Measurements from ENCODE around the gene FSTL3.

The FSTL3 gene

DNA sequence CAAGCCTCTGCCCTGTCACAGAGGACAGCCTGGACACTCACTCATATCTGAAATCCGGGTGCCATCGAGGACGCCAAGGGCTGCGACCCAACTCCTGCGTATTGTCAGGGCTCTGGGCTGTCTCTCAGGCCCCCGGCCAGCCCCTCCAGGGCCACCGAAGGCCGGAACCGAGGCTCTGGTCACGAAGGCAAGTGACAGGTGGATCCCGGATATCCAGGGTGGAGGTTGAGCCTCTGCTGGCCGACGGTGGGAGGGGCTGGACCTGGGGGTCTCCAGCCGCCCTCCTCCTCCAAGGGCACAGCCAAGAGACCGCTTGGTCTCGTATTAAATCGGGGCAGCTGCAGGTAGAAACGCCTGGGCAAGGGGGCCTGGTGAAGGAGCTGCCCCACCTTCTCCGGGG lies 18.6 kb upstream of the FSTL3 start:
- H3K27me3 ChIP-seq (ENCODE audit: control insufficient read depth in 1 of 2, insufficient read depth in 2 of 2, low read length in 2 of 2), result no peaks in the 10 kb centered on the region
- no peak overlapping the region for H3K27ac ChIP-seq (ENCODE audit: low read depth, low read length)
- H3K4me1 ChIP-seq (ENCODE audit: insufficient read depth, low read length), result peaks cover 25% of the 10 kb centered on the region
- peaks cover 12% of the 10 kb centered on the region for H3K36me3 ChIP-seq (ENCODE audit: insufficient read depth, low read length)
- no peak overlapping the region for H3K4me3 ChIP-seq (ENCODE audit: low read depth in 1 of 2, low read length in 2 of 2)
- H3K9me3 ChIP-seq (ENCODE audit: low read length), result no peaks in the 10 kb centered on the region
- H3K9ac ChIP-seq (ENCODE audit: low read length), result no peak overlapping the region

DNA sequence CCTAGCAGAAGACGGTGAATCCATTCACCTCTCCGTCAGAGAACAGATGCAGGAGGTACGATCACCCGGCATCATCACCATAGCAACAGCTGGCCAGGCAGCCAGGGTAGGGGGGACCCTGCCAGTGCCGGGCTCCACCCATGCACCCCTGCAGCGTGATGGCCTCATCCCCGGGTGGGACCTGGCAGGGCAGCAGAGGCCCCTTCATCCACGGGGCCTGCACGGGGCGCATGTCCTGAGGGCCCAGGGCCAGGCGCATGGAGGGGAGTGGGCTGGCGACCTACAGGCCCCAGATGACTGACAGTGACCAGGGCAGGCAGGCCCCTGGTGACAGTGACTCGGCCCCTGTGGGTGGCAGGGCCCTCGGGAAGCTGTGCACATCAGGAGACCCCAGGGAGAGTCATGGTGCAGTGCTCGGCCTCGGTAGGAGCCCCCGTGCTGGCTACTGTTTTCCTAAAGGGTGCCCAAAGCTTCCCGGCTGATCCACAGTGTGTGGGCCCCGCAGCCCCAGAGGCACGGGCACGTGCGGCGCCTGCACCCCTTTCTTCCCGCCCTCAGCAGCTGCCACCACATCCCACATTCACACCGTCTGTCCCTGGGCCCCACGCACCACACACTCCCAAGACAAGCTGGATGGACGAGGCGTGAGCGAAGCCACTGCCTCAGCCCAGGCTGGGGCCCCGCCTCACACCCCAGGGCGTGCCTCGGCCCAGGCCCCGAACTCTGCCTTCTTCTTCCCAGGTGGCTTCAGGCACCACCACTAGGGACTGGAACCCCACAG lies 17.9 kb upstream of the FSTL3 start:
- H3K9me3 ChIP-seq (ENCODE audit: low read length), result no peaks in the 10 kb centered on the region
- H3K36me3 ChIP-seq (ENCODE audit: insufficient read depth, low read length), result peaks cover 7% of the 10 kb centered on the region
- H3K27me3 ChIP-seq (ENCODE audit: control insufficient read depth in 1 of 2, insufficient read depth in 2 of 2, low read length in 2 of 2), result no peaks in the 10 kb centered on the region
- H3K4me3 ChIP-seq (ENCODE audit: low read depth in 1 of 2, low read length in 2 of 2), result no peak overlapping the region
- H3K4me1 ChIP-seq (ENCODE audit: insufficient read depth, low read length), result peaks cover 25% of the 10 kb centered on the region
- H3K9ac ChIP-seq (ENCODE audit: low read length), result no peak overlapping the region
- no peak overlapping the region for H3K27ac ChIP-seq (ENCODE audit: low read depth, low read length)

DNA sequence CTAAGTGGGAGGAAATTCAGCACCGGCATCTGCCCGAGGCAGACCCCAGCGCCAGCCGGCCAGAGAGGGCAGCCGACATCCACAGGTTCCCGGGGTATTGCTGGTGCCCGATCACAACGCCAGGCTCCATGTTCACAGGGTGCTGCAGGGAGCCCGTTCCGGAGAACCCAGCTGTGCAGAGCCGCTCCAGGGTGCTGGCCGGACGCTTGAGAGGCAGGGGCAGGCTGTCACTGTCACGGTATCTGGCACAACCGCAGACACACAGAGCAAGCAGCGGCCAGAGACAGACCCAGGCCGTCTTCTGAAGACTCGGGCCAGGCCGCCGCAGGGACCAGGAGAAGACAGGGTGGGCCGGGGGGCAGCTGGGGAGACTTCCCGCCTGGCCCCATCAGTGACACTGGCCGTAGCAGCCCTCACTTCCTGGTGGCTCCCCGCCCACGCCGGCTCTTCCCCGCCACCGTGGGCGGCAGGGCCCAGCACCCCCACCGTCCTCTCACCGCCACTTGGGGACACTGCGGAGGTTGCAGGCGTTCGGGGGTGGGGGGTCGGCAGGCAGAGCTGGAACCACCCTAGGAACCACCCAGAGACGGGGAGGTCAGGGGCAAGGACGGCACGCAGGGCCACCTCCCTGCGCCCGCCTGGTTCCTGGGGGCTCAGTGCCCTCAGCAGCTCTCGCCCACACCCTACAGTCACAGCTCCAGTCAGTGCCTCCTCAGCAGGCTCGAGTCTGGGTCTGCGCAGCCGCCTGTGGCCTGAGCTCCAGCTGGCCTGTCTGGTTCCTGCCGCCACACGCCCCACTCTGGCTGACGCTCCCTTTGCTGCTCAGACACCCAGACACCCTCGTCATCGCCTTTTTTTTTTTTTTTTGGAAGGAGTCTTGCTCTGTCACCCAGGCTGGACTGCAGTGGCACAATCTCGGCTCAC lies 17.0 kb upstream of the FSTL3 start:
- H3K4me1 ChIP-seq (ENCODE audit: insufficient read depth, low read length), result peaks cover 31% of the 10 kb centered on the region
- H3K36me3 ChIP-seq (ENCODE audit: insufficient read depth, low read length), result no peaks in the 10 kb centered on the region
- no peak overlapping the region for H3K9ac ChIP-seq (ENCODE audit: low read length)
- H3K9me3 ChIP-seq (ENCODE audit: low read length), result no peaks in the 10 kb centered on the region
- H3K4me3 ChIP-seq (ENCODE audit: low read depth in 1 of 2, low read length in 2 of 2), result no peak overlapping the region
- H3K27ac ChIP-seq (ENCODE audit: low read depth, low read length), result no peak overlapping the region
- no peaks in the 10 kb centered on the region for H3K27me3 ChIP-seq (ENCODE audit: control insufficient read depth in 1 of 2, insufficient read depth in 2 of 2, low read length in 2 of 2)

DNA sequence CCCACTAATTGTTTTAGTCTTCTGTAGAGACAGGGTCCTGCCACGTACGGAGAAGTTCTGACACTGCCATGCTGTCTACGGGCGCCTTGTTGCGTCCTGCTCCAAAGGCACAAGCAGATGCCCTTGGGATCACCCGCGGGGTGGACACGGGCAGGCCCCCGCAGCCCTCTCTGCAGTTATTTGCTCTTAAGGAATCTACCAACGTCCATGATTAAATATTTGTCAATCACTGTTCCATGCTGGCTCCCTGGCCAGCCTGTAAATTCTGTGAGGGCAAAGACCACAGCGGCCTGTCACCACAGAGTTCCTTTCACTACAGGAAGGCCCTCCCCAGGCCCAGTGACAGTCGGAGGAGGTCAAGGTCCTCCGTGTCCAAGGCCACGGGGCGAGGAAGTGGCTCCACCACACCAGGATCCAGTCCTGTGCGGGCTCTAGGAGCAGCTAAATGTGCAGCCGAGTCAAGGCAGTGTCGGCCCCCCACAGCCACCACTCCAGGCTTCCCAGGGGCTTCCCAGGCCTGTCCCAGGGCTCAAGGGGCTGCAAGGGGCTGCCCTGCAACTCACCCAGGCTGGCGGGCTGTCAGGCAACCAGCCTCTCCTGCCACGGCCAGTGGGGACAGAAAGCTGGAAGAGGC lies 15.3 kb upstream of the FSTL3 start:
- peak overlapping the region; percentile 84 for H3K27ac ChIP-seq (ENCODE audit: low read depth, low read length)
- peaks cover 42% of the 10 kb centered on the region for H3K4me1 ChIP-seq (ENCODE audit: insufficient read depth, low read length)
- H3K36me3 ChIP-seq (ENCODE audit: insufficient read depth, low read length), result no peaks in the 10 kb centered on the region
- peak overlapping the region in 1 of 2 donors; percentile 64 for H3K4me3 ChIP-seq (ENCODE audit: low read depth in 1 of 2, low read length in 2 of 2)
- peak overlapping the region; percentile 9 for H3K9ac ChIP-seq (ENCODE audit: low read length)
- no peaks in the 10 kb centered on the region for H3K27me3 ChIP-seq (ENCODE audit: control insufficient read depth in 1 of 2, insufficient read depth in 2 of 2, low read length in 2 of 2)
- no peaks in the 10 kb centered on the region for H3K9me3 ChIP-seq (ENCODE audit: low read length)

DNA sequence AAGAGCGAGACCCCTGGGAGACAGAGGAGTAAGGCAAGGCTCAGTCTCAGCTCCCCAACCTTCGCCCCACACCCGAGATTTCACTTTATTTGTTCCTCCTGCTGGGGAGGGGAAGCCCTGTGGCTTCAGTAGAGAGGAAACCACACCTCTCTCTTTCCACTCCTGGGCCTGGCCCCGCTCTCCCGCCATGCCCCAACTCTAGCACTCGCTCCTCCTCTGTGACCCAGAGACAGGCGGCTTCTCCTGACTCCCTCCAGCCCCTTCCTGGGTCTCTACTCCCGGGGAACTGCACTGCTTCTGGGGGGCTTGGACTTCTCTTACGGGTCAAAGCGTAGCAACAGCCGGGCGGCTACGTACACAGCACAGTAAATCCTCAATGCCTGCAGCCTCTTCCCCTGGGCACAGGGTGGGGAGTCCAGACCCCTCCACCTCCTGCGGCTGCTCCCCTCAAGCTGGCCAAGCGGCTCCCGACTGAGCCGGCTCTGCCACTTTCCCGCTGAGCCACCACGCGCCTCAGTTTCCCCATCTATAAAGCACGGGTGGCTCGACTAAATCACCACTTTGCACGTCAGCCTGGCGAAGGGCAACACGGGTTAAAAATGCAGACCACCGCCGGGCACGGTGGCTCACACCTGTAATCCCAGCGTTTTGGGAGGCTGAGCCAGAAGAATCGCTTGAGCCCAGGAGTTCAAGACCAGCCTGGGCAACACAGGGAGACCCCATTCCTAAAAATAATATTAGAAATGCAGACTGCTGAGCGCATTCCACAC lies 14.6 kb upstream of the FSTL3 start:
- Histone ChIP-seq H3K27ac (ENCODE audit: low read depth, low read length) (peak overlapping the region; percentile 84), H3K4me1 (ENCODE audit: insufficient read depth, low read length) (peaks cover 42% of the 10 kb centered on the region)

DNA sequence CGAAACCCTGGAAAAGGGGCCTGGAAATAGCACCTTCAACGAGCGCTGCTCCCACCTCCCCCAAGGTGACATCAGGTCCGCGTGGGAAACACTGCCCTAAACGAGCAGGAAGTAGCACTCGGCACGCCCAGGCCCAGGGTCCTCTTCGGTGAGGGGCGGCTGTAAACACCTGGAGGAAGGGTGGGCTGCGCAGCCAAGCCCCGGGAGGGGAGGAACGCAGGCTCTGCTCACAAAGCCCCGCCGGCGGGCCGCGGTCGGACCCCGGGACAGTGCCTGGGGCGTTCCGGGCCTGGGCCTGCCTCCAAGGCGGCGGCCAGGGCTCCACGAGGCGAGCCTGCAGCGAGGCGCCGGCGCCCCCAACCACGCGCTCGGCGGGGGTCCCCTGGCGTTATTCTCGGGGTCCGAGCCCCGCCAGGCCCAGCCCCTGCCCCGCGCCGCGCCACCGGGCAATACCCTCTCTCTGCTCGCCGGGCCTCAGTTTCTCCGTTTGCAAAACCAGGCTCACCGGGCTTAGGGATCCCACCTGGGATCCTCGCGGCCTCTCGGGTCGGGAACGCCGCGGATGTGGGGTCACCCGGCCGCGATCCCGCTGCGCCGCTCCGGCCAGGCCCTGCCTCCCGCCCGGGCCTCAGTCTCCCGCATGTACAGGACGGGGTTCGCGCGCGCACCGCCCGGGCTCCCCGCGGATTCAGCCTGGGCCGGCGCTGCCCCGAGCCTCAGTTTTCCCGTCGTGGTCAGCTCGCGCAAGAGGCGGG lies 13.8 kb upstream of the FSTL3 start:
- no peaks in the 10 kb centered on the region for H3K36me3 ChIP-seq (ENCODE audit: insufficient read depth, low read length)
- H3K9ac ChIP-seq (ENCODE audit: low read length), result peak overlapping the region; percentile 39
- H3K4me3 ChIP-seq (ENCODE audit: low read depth in 1 of 2, low read length in 2 of 2), result peak overlapping the region; percentile 64 to 99
- peaks cover 42% of the 10 kb centered on the region for H3K4me1 ChIP-seq (ENCODE audit: insufficient read depth, low read length)
- peak overlapping the region; percentile 84 for H3K27ac ChIP-seq (ENCODE audit: low read depth, low read length)
- no peaks in the 10 kb centered on the region for H3K27me3 ChIP-seq (ENCODE audit: control insufficient read depth in 1 of 2, insufficient read depth in 2 of 2, low read length in 2 of 2)
- no peaks in the 10 kb centered on the region for H3K9me3 ChIP-seq (ENCODE audit: low read length)

More for the DNA sequence above, 14.6 kb upstream of the FSTL3 start:
- H3K27me3 ChIP-seq (ENCODE audit: control insufficient read depth in 1 of 2, insufficient read depth in 2 of 2, low read length in 2 of 2), result no peaks in the 10 kb centered on the region
- peak overlapping the region; percentile 39 for H3K9ac ChIP-seq (ENCODE audit: low read length)
- no peaks in the 10 kb centered on the region for H3K36me3 ChIP-seq (ENCODE audit: insufficient read depth, low read length)
- peak overlapping the region; percentile 64 to 99 for H3K4me3 ChIP-seq (ENCODE audit: low read depth in 1 of 2, low read length in 2 of 2)
- no peaks in the 10 kb centered on the region for H3K9me3 ChIP-seq (ENCODE audit: low read length)

DNA sequence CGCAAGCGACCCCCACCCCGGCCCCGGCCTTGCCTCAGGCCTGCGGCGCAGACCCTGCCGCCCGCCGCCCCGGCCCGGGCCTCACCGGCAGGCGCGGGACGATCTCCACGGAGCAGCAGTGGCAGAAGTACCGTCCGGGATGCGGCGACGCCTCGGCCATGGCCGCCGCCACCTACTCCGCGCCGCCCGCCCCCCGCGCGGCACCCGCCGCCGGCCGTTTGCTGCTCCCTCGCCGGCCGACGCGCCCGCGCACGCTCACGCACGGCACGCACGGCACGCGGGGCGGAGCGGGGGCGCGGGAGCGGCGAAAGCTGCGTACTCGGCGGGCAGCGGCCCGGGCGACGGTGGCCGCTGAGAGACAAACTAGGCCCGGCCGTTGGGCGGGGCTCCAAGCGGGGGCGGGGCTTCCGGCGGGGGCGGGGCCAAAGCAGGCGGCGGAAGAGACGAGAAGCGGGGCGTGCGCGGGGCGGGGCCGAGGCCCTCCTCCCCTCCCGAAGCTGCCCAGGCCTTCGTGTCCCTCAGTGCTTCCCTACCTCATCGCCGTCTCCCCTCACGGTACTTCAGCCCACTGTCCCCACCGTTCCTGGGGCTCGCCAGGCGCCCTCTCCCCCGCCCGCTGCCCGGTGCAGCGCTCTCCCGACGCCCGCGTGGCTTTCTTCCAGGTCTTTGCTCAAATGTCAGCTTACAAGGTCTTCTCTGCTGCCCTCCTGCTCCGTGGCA lies 13.1 kb upstream of the FSTL3 start, which contains the start of gene RNF126:
Gene RNF126, minus strand, starts transcription at position 253 of the 720 bp plus-strand sequence. Its CDS starts 93 bp downstream, at position 160.
- H3K27me3 ChIP-seq (ENCODE audit: control insufficient read depth in 1 of 2, insufficient read depth in 2 of 2, low read length in 2 of 2), result no peaks in the 10 kb centered on the region
- peak within 1 kb of the TSS; percentile 39 for H3K9ac ChIP-seq (ENCODE audit: low read length)
- peak within 1 kb of the TSS; percentile 65 to 99 for H3K4me3 ChIP-seq (ENCODE audit: low read depth in 1 of 2, low read length in 2 of 2)
- H3K9me3 ChIP-seq (ENCODE audit: low read length), result no peaks in the 10 kb centered on the region
- peaks cover 42% of the 10 kb centered on the region for H3K4me1 ChIP-seq (ENCODE audit: insufficient read depth, low read length)
- peak within 1 kb of the TSS; percentile 94 for H3K27ac ChIP-seq (ENCODE audit: low read depth, low read length)
- H3K36me3 ChIP-seq (ENCODE audit: insufficient read depth, low read length), result no peaks in the 10 kb centered on the region

DNA sequence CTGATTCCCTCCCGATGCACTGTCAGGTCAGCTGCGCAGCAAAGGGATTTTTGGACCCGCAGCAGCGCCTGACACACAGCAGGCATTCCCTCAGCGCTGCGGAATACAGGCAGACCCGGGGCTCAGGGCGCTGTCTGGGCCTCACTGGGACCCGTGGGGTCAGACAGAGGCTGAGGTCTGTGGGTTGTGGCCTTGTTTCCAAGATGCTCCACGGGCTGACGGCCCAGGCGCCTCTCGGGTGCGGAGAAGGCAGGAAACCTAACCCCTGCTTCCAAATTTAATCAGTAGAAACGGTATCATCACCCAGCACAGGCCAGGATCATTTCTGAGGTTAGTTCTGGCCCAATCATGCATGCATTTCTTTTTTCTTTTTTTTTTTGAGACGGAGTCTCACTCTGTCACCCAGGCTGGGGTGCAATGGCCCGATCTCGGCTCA lies 12.5 kb upstream of the FSTL3 start:
- Histone ChIP-seq H3K4me1 (ENCODE audit: insufficient read depth, low read length) (peaks cover 40% of the 10 kb centered on the region), H3K9ac (ENCODE audit: low read length) (peak overlapping the region; percentile 39), H3K4me3 (ENCODE audit: low read depth in 1 of 2, low read length in 2 of 2) (peak overlapping the region; percentile 65 to 71), H3K27me3 (ENCODE audit: control insufficient read depth in 1 of 2, insufficient read depth in 2 of 2, low read length in 2 of 2) (no peaks in the 10 kb centered on the region), H3K27ac (ENCODE audit: low read depth, low read length) (peak overlapping the region; percentile 94), H3K36me3 (ENCODE audit: insufficient read depth, low read length) (no peaks in the 10 kb centered on the region), H3K9me3 (ENCODE audit: low read length) (no peaks in the 10 kb centered on the region)

DNA sequence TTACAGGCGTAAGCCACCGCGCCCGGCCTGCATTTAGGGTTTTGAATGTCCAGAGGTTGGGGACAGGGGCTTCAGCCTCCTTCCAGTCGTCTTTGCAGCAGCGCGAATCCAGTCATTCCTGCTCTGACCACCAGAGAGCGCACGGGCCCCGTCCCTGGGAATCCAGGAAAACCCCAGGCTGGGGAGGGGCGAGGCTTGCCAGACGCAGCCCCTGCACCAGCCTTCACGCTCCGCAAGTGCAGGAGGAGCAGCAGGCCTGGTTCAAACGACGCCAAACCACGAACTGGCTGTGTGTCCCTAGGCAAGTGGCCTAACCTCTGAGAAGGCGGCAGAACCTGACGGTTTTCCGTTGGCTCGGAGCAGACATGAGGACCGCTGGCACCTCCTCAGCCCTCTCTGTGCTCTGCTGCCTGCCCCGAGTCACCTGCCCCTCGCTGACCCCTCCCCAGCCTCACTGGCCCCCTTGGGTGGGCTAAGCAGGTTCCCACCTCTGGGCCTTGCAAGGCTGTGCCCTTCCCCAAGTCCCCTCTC lies 11.2 kb upstream of the FSTL3 start:
- Histone ChIP-seq H3K9ac (ENCODE audit: low read length) (no peak overlapping the region), H3K27ac (ENCODE audit: low read depth, low read length) (no peak overlapping the region), H3K27me3 (ENCODE audit: control insufficient read depth in 1 of 2, insufficient read depth in 2 of 2, low read length in 2 of 2) (no peaks in the 10 kb centered on the region), H3K9me3 (ENCODE audit: low read length) (no peaks in the 10 kb centered on the region), H3K36me3 (ENCODE audit: insufficient read depth, low read length) (no peaks in the 10 kb centered on the region), H3K4me3 (ENCODE audit: low read depth in 1 of 2, low read length in 2 of 2) (peak overlapping the region in 1 of 2 donors; percentile 41), H3K4me1 (ENCODE audit: insufficient read depth, low read length) (peaks cover 38% of the 10 kb centered on the region)
